ENCODE measurements around the gene CAMSAP3.

The CAMSAP3 gene

GRCh38 chr19:7624810-7625209 is 29.1 kb downstream of the CAMSAP3 start:
- no peak overlapping the region for H3K4me3 ChIP-seq (ENCODE audit: control insufficient read depth, low read depth, low read length)
- TF ChIP-seq, protein P1, sequence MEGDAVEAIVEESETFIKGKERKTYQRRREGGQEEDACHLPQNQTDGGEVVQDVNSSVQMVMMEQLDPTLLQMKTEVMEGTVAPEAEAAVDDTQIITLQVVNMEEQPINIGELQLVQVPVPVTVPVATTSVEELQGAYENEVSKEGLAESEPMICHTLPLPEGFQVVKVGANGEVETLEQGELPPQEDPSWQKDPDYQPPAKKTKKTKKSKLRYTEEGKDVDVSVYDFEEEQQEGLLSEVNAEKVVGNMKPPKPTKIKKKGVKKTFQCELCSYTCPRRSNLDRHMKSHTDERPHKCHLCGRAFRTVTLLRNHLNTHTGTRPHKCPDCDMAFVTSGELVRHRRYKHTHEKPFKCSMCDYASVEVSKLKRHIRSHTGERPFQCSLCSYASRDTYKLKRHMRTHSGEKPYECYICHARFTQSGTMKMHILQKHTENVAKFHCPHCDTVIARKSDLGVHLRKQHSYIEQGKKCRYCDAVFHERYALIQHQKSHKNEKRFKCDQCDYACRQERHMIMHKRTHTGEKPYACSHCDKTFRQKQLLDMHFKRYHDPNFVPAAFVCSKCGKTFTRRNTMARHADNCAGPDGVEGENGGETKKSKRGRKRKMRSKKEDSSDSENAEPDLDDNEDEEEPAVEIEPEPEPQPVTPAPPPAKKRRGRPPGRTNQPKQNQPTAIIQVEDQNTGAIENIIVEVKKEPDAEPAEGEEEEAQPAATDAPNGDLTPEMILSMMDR (conservative IDR thresholded peaks at IDR 0.05; ENCODE audit: control insufficient read depth, insufficient read depth, low read depth, low read length) = no peak
- DNase-seq (ENCODE audit: low read depth) = no peak

DNA sequence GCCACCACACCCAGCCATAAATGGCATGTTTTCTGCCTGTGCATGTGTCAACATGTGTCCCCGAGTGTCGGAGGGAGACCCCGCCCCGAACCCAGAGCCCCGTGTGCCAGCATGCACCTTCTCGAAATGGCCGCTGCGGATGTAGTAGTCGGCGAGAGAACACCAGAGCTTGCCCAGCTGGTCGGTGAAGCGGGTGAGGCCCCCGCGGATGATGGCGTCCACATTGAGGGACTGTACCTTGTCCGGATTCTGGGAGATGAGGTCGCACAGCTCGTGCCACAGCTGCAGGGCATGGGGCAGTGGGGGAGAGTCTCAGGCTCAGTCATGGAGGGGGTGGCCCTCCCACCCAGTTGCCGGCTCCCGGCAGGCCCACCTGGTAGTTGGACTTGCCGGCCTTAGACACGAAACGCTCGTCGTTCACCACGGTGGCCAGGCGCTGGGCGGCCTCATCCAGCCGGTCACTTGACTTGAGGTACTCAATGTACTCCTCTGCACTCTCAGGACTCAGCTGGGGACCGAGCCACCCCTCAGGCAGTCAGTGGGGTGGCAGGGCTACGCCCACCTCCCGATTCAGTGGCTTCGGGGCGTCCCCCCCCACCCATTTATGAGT is 30.2 kb downstream of the CAMSAP3 start:
- no peak for DNase-seq (ENCODE audit: low read depth)
- no peak overlapping the region for H3K4me3 ChIP-seq (ENCODE audit: control insufficient read depth, low read depth, low read length)
- TF ChIP-seq, protein P1 (conservative IDR thresholded peaks at IDR 0.05; ENCODE audit: control insufficient read depth, insufficient read depth, low read depth, low read length) = no peak

DNA sequence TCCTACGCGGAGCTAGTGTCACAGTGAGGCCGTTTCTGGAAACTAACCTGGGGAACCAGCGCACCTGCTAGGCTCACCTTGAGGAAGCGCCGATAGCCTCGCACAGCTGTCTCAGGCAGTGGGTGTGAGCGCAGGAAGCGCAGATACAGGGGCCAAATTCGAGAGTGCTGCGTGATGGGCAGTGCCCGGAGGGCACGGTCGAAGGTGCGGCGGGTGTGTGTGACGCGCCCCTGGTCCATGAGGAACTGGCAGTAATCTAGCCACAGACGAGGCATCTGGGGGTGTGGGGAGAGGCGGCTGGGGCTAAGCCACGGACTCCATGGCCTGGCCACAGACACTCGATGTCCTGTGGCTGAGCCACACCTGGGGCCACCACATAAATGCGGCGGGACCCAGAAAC is 31.5 kb downstream of the CAMSAP3 start:
- H3K4me3 ChIP-seq (ENCODE audit: control insufficient read depth, low read depth, low read length) = no peak overlapping the region
- TF ChIP-seq, protein P1 (conservative IDR thresholded peaks at IDR 0.05; ENCODE audit: control insufficient read depth, insufficient read depth, low read depth, low read length) = no peak
- DNase-seq (ENCODE audit: low read depth) = no peak

- H3K4me3 ChIP-seq (ENCODE audit: control insufficient read depth, low read depth, low read length) = peak overlapping the region; percentile 100
- TF ChIP-seq, protein P1 (conservative IDR thresholded peaks at IDR 0.05; ENCODE audit: control insufficient read depth, insufficient read depth, low read depth, low read length) = no peak
- DNase-seq (ENCODE audit: low read depth) = no peak
Observed at GRCh38 chr19:7628589-7629311, 33.1 kb downstream of the CAMSAP3 start.

GRCh38 chr19:7629347-7630054 is 33.8 kb downstream of the CAMSAP3 start, which contains the start of the genes PET100 and XAB2:
Gene PET100 (plus strand): TSS chr19:7629793. CDS start chr19:7629834, 41 bp downstream.
Gene XAB2 (minus strand): TSS chr19:7629545. CDS start chr19:7629527, 18 bp downstream.
- TF ChIP-seq, protein P1 (conservative IDR thresholded peaks at IDR 0.05; ENCODE audit: control insufficient read depth, insufficient read depth, low read depth, low read length) = no peak
- peak; percentile 99 for DNase-seq (ENCODE audit: low read depth)
- peak within 1 kb of the TSS; percentile 100 for H3K4me3 ChIP-seq (ENCODE audit: control insufficient read depth, low read depth, low read length)

GRCh38 chr19:7631577-7631976 is 35.9 kb downstream of the CAMSAP3 start:
- DNase-seq (ENCODE audit: low read depth) = no peak
- H3K4me3 ChIP-seq (ENCODE audit: control insufficient read depth, low read depth, low read length) = no peak overlapping the region
- TF ChIP-seq, protein P1 (conservative IDR thresholded peaks at IDR 0.05; ENCODE audit: control insufficient read depth, insufficient read depth, low read depth, low read length) = no peak
